Mammary epithelial cell (primary cell): ENCODE measurements around the gene BANK1.

Source experiments
- CTCF ChIP-seq, 2 donors: IDR thresholded peaks in 1 of 2; conservative IDR thresholded peaks in 1 of 2; 2 replicates each; pipeline ENCODE4 v1.5.1; 2011 to 2012; ENCODE audit warnings: inconsistent platforms in 2 of 2, low read length in 2 of 2, mild to moderate bottlenecking in 2 of 2, control low read depth in 1 of 2, low read depth in 1 of 2; ENCODE audit not compliant: insufficient read depth in 1 of 2; ENCODE audit errors: extremely low read depth in 1 of 2
- EZH2 ChIP-seq: IDR thresholded peaks from 2 replicates; pipeline ENCODE4 v1.6.1; 2012; ENCODE audit warnings: low read length, inconsistent platforms, borderline replicate concordance

- no peak for TF ChIP-seq CTCF (conservative IDR thresholded peaks at IDR 0.05 in 1 of 2, IDR thresholded peaks at IDR 0.05 in 1 of 2; ENCODE audit: extremely low read depth in 1 of 2, insufficient read depth in 1 of 2, low read depth in 1 of 2, low read length in 2 of 2)
- no peak for TF ChIP-seq EZH2
Measured at GRCh38 chr4:101762534-101762933, 28.0 kb upstream of the BANK1 start.
